Measurements from ENCODE around the gene DGKE. TPM values are rescaled to one million over a fixed set of nuclear protein-coding genes. Genes with fewer than 3 reads are reported as not detected.

DGKE gene
- total RNA-seq, 1 donor from 2014 or later, result 6.8 TPM

GRCh38 chr17:56793531-56793930 is 40.4 kb upstream of the DGKE start:
- Mint-ChIP-seq H3K9me3 (ENCODE audit: low read depth) (no peaks in the 10 kb centered on the region), H3K4me1 (ENCODE audit: low read depth) (no peaks in the 10 kb centered on the region), H3K36me3 (ENCODE audit: low read depth) (peaks cover 4% of the 10 kb centered on the region), H3K4me3 (ENCODE audit: unreplicated experiment) (no peak overlapping the region), H3K27me3 (ENCODE audit: low read depth) (no peaks in the 10 kb centered on the region), H3K27ac (ENCODE audit: unreplicated experiment) (no peak overlapping the region)
- no peak for TF ChIP-seq CTCF (IDR thresholded peaks at IDR 0.05)
- no peak for DNase-seq (ENCODE audit: low spot score)

GRCh38 chr17:56793957-56794356 is 40.0 kb upstream of the DGKE start:
- no peak for DNase-seq (ENCODE audit: low spot score)
- Mint-ChIP-seq H3K4me1 (ENCODE audit: low read depth) (no peaks in the 10 kb centered on the region), H3K9me3 (ENCODE audit: low read depth) (no peaks in the 10 kb centered on the region), H3K36me3 (ENCODE audit: low read depth) (peaks cover 4% of the 10 kb centered on the region), H3K27ac (ENCODE audit: unreplicated experiment) (no peak overlapping the region), H3K27me3 (ENCODE audit: low read depth) (no peaks in the 10 kb centered on the region), H3K4me3 (ENCODE audit: unreplicated experiment) (no peak overlapping the region)
- TF ChIP-seq CTCF (IDR thresholded peaks at IDR 0.05), result no peak

GRCh38 chr17:56795221-56795865 is 38.6 kb upstream of the DGKE start:
- no peak overlapping the region for H3K27ac Mint-ChIP-seq (ENCODE audit: unreplicated experiment)

GRCh38 chr17:56796536-56796935 is 37.4 kb upstream of the DGKE start:
- Mint-ChIP-seq H3K27me3 (ENCODE audit: low read depth) (no peaks in the 10 kb centered on the region), H3K36me3 (ENCODE audit: low read depth) (peaks cover 3% of the 10 kb centered on the region), H3K4me1 (ENCODE audit: low read depth) (no peaks in the 10 kb centered on the region), H3K9me3 (ENCODE audit: low read depth) (no peaks in the 10 kb centered on the region), H3K27ac (ENCODE audit: unreplicated experiment) (no peak overlapping the region), H3K4me3 (ENCODE audit: unreplicated experiment) (no peak overlapping the region)
- no peak for TF ChIP-seq CTCF (IDR thresholded peaks at IDR 0.05)
- no peak for DNase-seq (ENCODE audit: low spot score)

More at GRCh38 chr17:56795221-56795865, 38.6 kb upstream of the DGKE start:
- H3K4me3 Mint-ChIP-seq (ENCODE audit: unreplicated experiment), result no peak overlapping the region
- DNase-seq (ENCODE audit: low spot score), result no peak
- H3K9me3 Mint-ChIP-seq (ENCODE audit: low read depth), result no peaks in the 10 kb centered on the region
- TF ChIP-seq CTCF (IDR thresholded peaks at IDR 0.05), result no peak
- H3K4me1 Mint-ChIP-seq (ENCODE audit: low read depth), result no peaks in the 10 kb centered on the region
- H3K27me3 Mint-ChIP-seq (ENCODE audit: low read depth), result no peaks in the 10 kb centered on the region
- peaks cover 4% of the 10 kb centered on the region for H3K36me3 Mint-ChIP-seq (ENCODE audit: low read depth)

- Mint-ChIP-seq H3K36me3 (ENCODE audit: low read depth) (no peaks in the 10 kb centered on the region), H3K4me3 (ENCODE audit: unreplicated experiment) (no peak overlapping the region), H3K27me3 (ENCODE audit: low read depth) (no peaks in the 10 kb centered on the region), H3K9me3 (ENCODE audit: low read depth) (no peaks in the 10 kb centered on the region), H3K4me1 (ENCODE audit: low read depth) (no peaks in the 10 kb centered on the region), H3K27ac (ENCODE audit: unreplicated experiment) (no peak overlapping the region)
- no peak for DNase-seq (ENCODE audit: low spot score)
- no peak for TF ChIP-seq CTCF (IDR thresholded peaks at IDR 0.05)
Measured at GRCh38 chr17:56798916-56799315, 35.0 kb upstream of the DGKE start.

All from chondrocyte (in vitro differentiated cells).